NCI-H2107 treated with DMSO at 0.1 percent for 48 hours (cell line): ENCODE results near the gene ADARB2.

Source experiments
- DNase-seq: peaks from one replicate; lab custom pipeline; 2025; ENCODE audit not compliant: unreplicated experiment; lab: John Stamatoyannopoulos, UW

The ADARB2 gene

DNA sequence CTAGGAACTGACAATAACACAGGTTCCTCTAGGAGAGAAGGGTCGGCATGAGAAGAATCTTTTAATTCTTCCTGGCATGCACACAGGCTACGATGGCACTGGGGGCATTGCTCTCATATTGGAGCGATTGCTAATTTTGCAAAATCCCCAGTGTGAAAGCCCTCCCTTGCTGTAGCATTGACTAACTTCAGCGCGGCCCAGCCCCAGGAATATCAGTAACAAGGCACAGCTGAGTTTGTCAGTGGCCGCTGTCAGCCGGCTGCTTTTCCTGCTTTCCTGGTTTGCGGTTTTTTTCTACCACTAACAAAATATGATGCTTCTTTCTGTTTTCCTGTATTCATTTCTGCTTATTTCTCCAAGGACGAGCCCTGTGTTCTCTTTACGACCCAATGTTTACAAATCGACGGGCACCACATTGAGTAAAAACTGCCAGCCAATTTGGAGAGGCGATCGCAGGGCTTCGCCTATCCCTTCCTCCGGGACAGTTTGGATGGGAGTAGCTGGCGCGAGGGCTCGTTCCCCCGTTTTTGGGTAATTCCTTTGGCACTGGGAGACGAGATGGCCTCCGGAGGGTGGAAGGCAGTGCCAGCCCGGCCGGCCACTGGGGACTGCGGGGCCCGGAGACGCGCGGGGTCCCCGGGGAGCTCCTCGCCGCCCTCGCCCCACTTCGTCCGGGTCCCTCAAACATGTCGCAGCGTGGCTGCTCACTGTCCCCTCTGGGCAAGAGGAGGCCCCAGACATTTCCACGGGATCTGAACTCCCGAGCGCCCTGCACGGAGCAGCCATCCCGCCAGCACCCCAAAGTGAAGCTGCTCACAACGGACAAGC is 967 bp downstream of the ADARB2 start:
- DNase-seq, result no peak

DNA sequence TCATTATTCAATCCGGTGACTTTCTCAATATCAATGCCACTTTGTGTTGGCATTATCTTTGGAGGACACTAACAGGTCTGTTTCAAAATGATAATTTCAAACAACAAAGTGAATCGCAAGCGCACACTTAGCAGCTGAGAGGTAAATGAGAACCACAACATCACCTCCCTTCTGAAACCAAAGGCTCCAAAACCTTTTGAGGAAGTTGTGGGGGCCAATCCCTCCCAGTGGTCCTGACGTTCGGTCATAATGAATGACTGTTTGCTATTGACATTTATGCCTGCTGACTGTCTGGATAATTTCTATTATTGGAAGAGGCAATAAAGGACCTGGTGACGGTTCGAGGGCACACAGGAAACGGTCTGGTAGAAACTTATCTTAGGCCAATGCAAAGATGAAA is 1.8 kb downstream of the ADARB2 start:
- peak; percentile 13 for DNase-seq

DNA sequence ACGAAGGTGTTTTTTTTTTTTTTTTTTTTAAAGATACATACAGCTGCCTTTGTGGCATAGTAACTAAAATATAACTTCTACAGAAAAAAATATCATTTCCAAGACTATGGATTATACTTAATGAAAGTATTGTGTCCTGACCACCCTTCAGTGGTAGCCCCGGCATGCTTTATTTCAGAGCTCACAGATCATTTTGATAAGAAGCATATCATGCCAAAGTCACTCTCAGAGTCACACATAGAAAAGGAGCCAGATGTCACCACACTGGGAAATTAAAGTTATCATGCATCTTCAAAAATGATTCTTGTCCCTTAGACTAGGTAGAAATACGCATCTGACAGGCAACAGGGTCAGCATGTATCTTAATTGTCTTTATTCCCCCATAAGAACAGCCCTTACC is 3.0 kb downstream of the ADARB2 start:
- peak; percentile 10 for DNase-seq

DNA sequence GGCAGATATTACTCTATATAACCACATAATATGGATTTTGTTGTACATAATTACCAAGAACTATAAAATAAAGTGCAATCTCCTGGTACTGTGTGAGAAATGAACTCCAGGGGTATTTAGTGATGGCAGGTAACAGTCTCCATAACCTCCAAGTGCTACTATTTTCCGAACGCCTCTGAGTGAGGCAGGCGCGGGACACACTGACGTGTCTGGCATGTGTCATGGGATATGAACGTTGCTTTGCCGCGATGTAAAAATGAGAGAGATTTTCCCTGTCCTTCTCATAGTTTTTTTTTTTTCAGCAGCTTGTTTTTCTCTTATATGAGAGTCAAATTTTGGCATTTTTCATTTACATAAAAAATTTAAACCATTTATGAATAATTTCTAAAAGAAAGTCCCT is 3.6 kb downstream of the ADARB2 start:
- no peak for DNase-seq

DNA sequence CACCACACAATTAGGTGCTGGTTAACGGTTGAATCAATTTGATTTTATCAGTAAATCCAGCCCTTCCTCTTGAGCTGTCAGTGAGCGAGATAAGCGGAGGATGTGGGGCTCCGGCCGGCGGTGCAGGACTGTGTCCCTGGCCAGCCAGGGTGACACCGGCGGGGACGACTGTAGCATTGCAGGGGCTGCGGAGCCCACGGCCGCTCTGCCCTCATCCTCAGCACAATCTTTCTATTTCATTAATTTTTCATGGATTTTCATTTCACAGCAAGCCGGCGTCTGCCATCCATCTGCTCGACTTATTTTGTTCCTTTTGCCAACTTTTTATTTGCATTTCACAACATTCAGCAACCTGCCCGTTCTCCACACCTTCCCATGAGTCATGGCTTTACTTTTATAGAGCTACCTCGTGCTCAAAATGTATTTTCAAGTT is 4.7 kb downstream of the ADARB2 start:
- no peak for DNase-seq

DNA sequence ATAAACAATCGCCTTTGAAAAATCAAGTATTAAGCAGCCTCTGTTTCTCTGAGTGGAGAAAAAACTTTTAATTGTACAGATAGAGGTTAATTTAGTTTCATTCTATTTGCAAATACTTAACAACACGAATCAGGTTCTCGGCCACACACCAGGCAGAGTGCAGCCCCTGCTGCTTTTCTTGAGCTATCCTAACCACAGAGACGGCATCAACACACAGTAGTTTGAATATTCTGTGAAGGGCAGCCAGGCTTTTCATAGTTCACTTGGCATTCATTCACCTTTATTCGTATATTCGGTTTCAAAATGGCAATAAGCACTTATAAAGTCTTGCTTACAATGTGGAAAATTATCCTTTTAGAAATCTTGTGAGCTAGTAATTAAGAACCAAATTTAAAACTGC is 5.7 kb downstream of the ADARB2 start:
- DNase-seq, result peak; percentile 58

DNA sequence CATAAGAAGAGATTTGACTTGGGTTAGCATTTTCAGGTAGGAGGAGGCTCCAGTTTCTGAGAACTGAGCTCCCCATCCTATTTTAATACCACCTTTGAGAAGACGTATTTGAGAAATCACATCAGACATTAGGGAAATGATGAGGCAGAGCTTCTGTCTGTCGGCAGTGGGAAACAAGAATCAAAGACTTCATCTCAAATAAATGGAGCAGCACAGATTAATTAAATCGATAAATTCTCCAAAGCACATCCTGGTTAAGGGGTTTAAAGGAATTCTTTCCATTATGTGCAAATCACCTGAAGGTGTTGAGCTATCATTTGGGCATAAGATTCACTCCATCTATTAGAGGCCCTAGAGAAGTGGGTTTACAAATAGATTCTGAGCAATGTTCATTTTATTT is 7.6 kb downstream of the ADARB2 start:
- no peak for DNase-seq

DNA sequence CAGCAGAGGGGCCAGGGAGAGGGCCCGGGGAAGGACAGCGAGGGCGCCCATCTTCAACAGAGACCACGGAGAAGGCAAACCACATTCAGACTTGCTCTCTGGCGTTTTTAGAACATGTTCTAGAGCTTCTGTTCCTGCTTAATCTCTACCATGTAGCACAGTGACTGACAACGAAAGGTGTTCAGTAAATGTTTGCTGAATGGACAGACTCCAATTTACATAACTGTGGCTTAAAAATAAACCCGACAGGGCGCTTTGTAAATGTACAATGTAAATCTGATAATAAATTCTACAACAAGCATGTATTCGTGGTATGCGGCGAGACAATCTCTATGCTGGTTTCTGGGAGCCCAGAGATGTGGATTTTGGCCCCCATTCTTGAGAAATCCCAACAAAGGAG is 10.5 kb downstream of the ADARB2 start:
- DNase-seq, result no peak

DNA sequence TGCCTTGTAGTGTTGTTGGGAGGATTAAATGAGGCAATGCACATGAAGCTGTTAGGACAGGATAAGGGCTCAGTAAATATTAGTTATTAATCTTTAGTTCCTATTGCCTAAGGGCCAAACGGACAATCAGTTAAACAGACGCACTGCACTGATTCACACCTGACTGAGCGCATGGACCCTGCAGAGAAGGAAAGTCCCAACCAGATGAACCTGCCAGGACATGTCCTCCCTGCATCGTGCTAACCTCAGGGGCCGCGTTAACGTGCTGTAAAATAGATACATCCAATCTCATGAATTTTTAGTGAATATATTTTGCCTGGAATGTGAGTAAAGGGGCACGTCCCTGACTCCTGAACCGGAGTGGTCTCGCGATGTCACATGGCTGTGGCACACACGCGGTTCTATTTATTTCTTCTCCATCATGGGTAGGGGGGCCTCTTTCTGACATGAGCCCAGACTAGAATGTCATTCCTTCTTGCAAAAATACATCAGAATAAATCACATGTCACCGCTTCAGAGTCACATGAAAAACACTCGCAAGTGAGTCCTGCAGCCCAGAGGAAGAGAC is 12.3 kb downstream of the ADARB2 start:
- DNase-seq, result no peak

DNA sequence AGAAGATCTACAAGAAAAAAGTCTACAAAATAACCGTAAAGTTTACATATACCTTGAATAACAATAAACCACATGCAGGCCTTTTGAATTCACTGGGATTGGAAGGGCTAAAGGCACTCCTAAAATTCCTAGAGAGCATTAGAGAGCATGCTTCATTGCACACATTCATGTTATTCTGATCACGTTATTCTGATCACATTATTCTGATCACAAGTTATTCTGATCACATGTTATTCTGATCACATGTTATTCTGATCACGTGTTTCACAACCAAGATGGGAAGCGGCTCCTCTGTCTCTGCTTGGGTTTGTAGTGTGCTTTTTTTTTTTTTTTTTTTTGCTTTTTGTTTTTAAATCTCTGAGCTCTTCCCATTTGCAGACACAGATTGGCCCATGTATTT is 20.5 kb downstream of the ADARB2 start:
- no peak for DNase-seq

DNA sequence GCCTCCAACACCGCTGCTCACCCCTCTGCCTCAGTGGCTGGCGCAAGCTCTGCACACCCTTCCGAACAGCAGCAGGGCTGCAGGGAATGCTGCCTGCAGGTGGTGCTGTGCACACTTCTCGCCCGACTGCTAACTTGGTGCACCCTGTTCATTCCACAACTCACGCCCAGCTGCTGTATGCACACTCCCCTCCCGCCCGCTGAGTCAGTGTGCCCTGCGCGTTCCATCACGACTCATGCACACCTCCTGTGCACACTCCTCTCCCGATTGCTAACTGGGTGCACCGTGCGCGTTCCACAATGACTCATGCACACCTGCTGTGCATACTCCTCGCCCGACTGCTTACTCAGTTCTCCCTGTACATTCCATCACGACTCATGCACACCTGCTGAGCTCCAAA is 21.5 kb downstream of the ADARB2 start:
- DNase-seq, result no peak

DNA sequence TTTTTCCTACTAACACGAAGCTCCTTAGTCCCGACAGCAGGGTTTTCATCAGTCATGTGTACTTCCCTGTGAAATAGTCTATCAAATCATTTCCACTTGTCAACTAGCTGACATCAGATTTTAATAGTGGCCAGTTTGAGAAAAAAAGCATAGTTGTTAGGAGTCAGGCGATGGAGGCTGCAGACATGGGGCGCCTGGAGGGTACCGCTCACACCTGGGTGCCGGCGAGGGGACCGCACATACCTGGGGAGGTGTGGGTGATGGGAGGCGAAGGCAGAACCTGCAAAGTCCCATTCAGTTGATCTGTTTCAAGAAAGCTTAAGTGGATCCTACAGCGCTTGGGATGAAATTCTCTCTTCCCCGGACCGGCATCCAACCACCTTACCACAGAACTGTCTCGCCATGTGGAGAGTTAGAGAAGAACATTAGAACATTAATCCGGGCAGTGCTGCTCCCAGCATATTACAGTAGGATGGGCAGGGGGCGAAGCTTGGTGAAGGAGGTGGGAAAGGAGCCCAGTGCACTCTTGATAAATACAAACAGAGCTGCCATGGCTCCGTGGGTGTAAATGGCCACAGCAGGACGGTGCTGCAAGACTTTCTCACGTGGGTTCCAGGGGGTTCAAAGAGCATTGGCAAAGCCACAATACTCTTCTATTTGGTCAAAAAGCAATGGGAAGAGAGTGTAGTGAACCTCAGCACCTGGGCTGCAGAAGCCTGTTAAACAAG is 24.2 kb downstream of the ADARB2 start:
- DNase-seq, result no peak

DNA sequence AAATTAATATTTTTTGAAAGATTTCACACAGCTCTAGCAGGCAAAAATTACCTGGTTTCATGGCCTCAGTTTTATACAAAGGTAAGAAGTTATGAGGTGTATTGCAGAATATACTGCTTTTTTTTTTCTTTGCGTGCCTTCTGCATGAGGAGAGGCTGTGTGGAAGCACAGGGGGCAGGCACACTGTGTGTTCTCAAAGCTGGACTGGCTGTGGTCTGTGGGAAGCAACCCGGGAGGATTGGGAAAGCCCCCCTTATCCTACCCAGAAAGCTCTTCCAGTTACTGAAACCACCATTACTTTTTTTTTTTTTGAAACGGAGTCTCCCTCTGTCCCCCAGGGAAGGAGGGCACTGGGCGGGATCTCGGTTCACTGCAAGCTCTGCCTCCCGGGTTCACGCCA is 25.0 kb downstream of the ADARB2 start:
- no peak for DNase-seq

DNA sequence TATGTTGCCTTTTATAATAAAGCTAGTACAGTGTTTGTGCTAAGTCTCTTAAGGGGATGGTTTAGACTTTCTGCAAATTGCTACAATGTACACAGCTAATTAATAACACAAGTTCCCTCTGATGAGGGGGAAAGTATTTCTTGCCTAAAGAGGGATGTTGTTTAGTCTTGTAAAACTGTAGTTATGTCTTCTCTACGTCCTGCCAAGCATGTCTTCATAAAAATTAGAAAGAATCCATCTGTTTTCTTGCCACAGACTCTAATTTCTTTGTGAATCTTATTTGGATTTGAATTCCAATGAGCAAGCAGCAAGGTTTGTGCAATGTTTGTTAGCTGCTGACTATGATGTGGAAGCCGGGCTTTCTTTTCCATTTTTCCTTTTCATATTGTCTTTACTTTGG is 28.2 kb downstream of the ADARB2 start:
- DNase-seq, result no peak

DNA sequence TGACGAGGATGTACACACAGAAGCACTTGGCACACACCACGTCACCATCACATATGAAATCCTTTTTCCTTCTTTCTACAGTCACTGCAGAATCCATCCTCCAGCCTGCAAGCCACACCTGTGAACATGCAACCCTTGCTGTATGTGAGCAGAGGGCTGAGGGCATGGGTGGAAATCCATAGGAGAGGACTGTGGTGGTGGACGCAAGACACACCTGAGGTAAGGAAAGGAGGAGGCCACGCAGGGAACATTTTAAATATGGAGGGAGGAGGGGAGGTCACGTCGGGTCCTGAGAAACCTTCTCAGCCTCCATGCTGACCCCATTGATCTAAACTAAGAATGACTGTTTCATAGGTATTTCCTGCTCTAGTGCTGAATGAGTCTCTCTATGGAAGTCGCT is 28.6 kb downstream of the ADARB2 start:
- DNase-seq, result no peak

DNA sequence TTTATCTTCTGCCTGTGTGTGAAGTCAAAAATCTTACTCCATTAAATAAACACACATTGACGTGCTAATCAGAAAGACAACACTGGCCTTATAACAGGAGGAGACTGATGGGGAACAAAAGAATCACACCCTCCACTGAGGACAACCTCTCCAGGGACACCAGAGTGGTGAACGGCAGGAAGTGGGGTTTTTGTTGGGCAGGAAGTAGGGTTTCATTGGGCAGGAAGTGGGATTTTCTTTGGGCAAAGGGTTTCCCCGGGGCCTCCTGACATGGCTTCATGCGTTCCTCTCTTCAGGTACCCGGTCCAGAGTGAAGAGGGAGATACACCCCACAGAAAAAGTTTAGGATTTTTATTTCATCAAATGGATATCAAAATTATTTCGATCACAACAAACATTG is 30.6 kb downstream of the ADARB2 start:
- no peak for DNase-seq

DNA sequence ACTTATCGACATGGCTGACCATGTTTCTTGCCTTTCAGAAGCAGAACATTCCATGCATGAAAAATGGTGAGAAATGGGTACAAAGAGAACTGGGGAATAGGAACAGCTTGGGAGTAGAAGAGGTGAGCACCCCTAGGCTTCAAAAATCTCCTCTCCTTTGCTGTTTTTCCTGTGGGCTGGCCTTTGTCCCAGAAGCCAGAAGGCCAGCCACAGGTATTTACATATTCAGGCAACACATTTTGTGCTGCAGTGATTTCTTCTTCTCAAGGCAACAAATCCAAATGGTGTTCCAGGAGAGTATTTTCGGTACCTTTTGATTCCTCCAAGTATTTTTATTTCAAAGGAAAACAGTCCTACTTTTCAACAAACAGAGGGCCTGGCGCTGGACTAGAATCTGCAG is 31.1 kb downstream of the ADARB2 start:
- DNase-seq, result no peak

DNA sequence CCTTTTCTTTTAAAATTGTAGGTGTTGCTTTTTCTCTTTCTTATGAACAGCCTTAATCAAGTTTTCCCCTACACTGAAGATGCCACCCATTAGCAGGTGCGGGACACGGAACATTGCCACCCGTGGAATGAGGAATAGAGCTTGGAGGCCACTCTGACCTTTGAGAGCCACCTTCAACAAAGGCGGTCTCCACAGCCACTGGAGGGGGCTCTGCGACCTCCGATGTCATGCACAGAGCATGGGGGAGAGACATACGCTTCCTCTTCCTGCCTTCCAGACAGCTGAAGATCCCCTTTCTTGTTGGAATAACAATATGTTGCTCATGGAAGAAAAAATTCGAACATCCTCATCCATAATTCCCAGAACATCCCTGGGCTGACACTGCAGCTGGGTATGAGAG is 39.1 kb downstream of the ADARB2 start:
- DNase-seq, result no peak

DNA sequence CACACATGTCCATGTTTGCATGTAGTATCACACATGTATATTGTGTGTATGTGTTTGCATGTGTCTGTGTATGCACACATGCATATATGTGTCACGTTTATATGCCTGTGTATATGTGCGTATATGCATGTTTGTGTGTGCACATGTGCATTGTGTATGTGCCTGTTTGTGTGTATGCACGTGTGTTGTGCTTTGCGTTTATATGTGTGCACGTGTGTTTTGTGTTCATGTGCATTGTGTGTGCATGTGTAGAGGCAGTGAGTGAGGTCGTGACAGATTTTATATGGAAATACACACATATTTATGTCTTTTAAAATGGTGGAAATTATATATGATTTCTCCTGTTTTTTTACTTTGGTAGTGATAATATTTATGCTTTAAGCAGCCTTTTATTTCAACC is 41.2 kb downstream of the ADARB2 start:
- no peak for DNase-seq

DNA sequence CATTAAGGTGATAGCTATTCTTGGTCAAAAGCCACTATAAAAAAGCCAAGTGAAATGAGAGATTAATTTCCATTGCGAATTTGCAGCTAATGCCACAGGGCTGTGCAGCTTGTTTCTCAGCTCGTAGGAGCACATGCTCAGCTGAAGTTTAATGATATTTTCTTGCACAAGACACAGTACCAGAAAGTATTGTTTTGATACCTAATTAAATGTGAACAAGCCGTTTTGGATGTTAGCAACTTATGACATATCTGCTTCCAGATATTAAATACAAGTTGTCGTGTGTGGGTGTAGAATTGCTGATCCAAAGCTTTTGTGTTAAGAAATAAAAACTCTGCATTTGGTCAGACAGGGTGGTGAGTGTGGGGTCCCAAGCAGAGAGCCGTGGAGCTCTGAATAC is 47.2 kb downstream of the ADARB2 start:
- no peak for DNase-seq

DNA sequence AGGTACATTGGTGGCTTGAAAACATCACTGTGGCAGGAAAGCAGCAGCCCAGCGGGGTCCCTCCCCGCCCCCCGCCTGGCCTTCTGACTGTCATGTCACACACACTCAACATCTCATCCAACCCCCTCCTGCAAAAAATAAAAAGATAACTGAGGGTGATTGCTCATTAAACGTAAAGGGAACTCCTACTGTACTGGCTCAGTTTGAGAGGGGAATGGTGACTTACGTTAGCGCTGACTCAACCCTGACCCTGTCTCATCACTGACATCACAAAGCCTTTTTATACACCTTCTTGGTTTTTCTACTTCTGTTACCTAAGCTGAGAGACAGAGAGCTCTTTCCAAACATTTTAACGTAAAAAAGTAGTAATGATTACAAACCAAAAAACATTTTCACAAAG is 48.8 kb downstream of the ADARB2 start:
- DNase-seq, result no peak

DNA sequence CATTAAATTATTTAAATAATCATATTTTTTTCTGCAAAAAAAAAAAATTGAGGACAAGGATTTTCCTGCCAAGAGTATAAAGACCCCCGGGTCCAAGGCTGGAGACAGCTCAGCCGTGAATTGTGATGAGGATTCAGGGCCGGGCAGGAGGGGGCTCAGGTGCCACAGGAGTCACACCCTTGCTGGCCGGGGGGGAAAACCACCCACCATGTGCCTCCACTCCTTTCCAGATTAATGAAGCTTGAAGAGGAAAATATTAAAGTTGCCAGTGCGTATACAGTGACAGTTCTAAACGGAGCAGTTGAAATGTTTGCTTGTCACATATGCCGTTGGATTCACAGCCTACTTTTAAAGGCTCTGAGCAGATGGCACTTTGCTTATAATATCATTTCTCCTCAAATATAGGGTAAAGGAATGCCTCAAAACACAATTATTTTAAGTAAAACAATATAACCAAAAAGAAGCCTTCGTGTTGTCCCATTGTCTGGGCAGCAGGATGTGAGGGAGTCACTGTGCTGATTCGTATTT is 49.6 kb downstream of the ADARB2 start:
- DNase-seq, result no peak
